Liver (tissue), 9 donors: ENCODE data around the gene GJC1. TPM values are rescaled to one million over a fixed set of nuclear protein-coding genes. Genes with fewer than 3 reads are reported as not detected.

Experiments used
- DNase-seq: peaks from one replicate; pipeline ENCODE4 v3.0.0-alpha.2; 2017; ENCODE audit warnings: low spot score
- H3K27ac ChIP-seq, 2 donors: one replicate each; pipeline ENCODE4 v1.7.0; 2013; ENCODE audit warnings: inconsistent platforms in 2 of 2, low read length in 2 of 2, control low read depth in 1 of 2, low read depth in 1 of 2, mild to moderate bottlenecking in 1 of 2
- H3K27me3 ChIP-seq, 4 donors: one replicate each; pipeline versions ENCODE4 v1.6.1 to v1.7.0; 2013; ENCODE audit warnings: low read length in 3 of 4, inconsistent platforms in 1 of 4, mild to moderate bottlenecking in 1 of 4, moderate library complexity in 1 of 4; ENCODE audit not compliant: control insufficient read depth in 4 of 4, insufficient read depth in 4 of 4
- H3K36me3 ChIP-seq, 4 donors: one replicate each; pipeline versions ENCODE4 v1.6.1 to v1.7.0; 2013; ENCODE audit warnings: low read length in 3 of 4, mild to moderate bottlenecking in 3 of 4, low read depth in 1 of 4, moderate library complexity in 1 of 4; ENCODE audit not compliant: control insufficient read depth in 4 of 4, insufficient read depth in 3 of 4
- H3K4me1 ChIP-seq, 4 donors: one replicate each; pipeline versions ENCODE4 v1.6.1 to v1.7.0; 2013; ENCODE audit warnings: low read length in 3 of 4, mild to moderate bottlenecking in 3 of 4, moderate library complexity in 1 of 4; ENCODE audit not compliant: control insufficient read depth in 4 of 4, insufficient read depth in 4 of 4
- H3K4me3 ChIP-seq, 3 donors: one replicate each; pipeline versions ENCODE4 v1.6.1 to v1.7.0; 2013; ENCODE audit warnings: low read length in 3 of 3, control low read depth in 1 of 3, low read depth in 1 of 3, mild to moderate bottlenecking in 1 of 3
- H3K9ac ChIP-seq, 2 donors: one replicate each; pipeline ENCODE4 v1.7.0; 2013; ENCODE audit warnings: low read length in 2 of 2, mild to moderate bottlenecking in 2 of 2, moderate library complexity in 2 of 2, control low read depth in 1 of 2, low read depth in 1 of 2
- H3K9me3 ChIP-seq, 4 donors: one replicate each; pipeline versions ENCODE4 v1.6.1 to v1.7.0; 2013; ENCODE audit warnings: low read length in 3 of 4; ENCODE audit not compliant: control insufficient read depth in 4 of 4
- ATF3 ChIP-seq: IDR thresholded peaks from 2 replicates; pipeline ENCODE4 v1.6.1; 2016; ENCODE audit warnings: antibody characterized with exemption
- CTCF ChIP-seq: fragments of 150-350 bp; IDR thresholded peaks from 2 replicates; pipeline ENCODE4 v1.5.1; 2017; ENCODE audit warnings: improper control_type of control experiment, low read depth, low read length; ENCODE audit not compliant: missing input control
- EGR1 ChIP-seq, 2 donors: IDR thresholded peaks; 2 replicates each; pipeline ENCODE4 v1.6.1; 2016 to 2018; ENCODE audit warnings: antibody characterized with exemption in 2 of 2, low read depth in 2 of 2
- FOXA1 ChIP-seq: IDR thresholded peaks from 2 replicates; pipeline ENCODE4 v1.6.1; 2016; ENCODE audit warnings: antibody characterized with exemption
- FOXA2 ChIP-seq: IDR thresholded peaks from 2 replicates; pipeline ENCODE4 v1.6.1; 2016; ENCODE audit warnings: antibody characterized with exemption
- GABPA ChIP-seq, 2 donors: IDR thresholded peaks in 1 of 2; conservative IDR thresholded peaks in 1 of 2; 2 replicates each; pipeline ENCODE4 v1.6.1; 2016; ENCODE audit warnings: antibody characterized with exemption in 2 of 2, mild to moderate bottlenecking in 1 of 2, moderate library complexity in 1 of 2
- HNF4G ChIP-seq: IDR thresholded peaks from 2 replicates; pipeline ENCODE4 v1.6.1; 2016; ENCODE audit warnings: antibody characterized with exemption
- JUND ChIP-seq, 2 donors: IDR thresholded peaks; 2 replicates each; pipeline ENCODE4 v1.6.1; 2016; ENCODE audit warnings: antibody characterized with exemption in 2 of 2
- MAX ChIP-seq: IDR thresholded peaks from 2 replicates; pipeline ENCODE4 v1.6.1; 2016; ENCODE audit warnings: antibody characterized with exemption
- NR2F2 ChIP-seq: IDR thresholded peaks from 2 replicates; pipeline ENCODE4 v1.6.1; 2016; ENCODE audit warnings: antibody characterized with exemption
- REST ChIP-seq: IDR thresholded peaks from 2 replicates; pipeline ENCODE4 v1.6.1; 2016; ENCODE audit warnings: antibody characterized with exemption, mild to moderate bottlenecking
- TAF1 ChIP-seq: conservative IDR thresholded peaks from 2 replicates; pipeline ENCODE4 v1.6.1; 2016; ENCODE audit warnings: antibody characterized with exemption, mild to moderate bottlenecking
- YY1 ChIP-seq: IDR thresholded peaks from 2 replicates; pipeline ENCODE4 v1.6.1; 2016; ENCODE audit warnings: antibody characterized with exemption, mild to moderate bottlenecking
- ZBTB33 ChIP-seq: IDR thresholded peaks from 2 replicates; pipeline ENCODE4 v1.6.1; 2016; ENCODE audit warnings: antibody characterized with exemption
- WGBS: extraction: QIAGEN DNeasy Blood & Tissue Kit; methylation state at CpG from one replicate; pipeline ENCODE4 v1.1.7; 2013; 5-methylcytosine and 5-hydroxymethylcytosine counted together
- polyA plus RNA-seq, 2 donors: library from polyadenylated mRNA; stranded (reverse) in 1 of 2; unstranded in 1 of 2; fragments of 200-250 nt in 1 of 2; fragments of >200 nt in 1 of 2; fragmentation: Nextera tagmentation in 1 of 2; extraction: Ambion mirVana in 1 of 2; gene quantifications; one replicate each; pipeline versions ENCODE4 v1.2.1 to v1.2.3, GENCODE V29; 2013 to 2015
- total RNA-seq, 2 donors: library from RNA; depleted of rRNA; stranded (reverse); fragments of >200 nt; gene quantifications; one replicate each; pipeline ENCODE4 v1.2.3, GENCODE V29; 2014
- donor health status: healthy.
- donor health status: healthy.
- donor health status: healthy.
- donor health status: healthy.
- donor health status: healthy.

Gene GJC1
- total and polyA plus RNA-seq, 4 donors, result 0.17 to 1.4 (median 0.77) TPM

GRCh38 chr17:44808156-44808555 lies 21.9 kb downstream of the GJC1 start:
- no peak for DNase-seq
- H3K36me3 ChIP-seq, result no peaks in the 10 kb centered on the region

More at GRCh38 chr17:44808156-44808555, 21.9 kb downstream of the GJC1 start:
- H3K9ac ChIP-seq, result no peak overlapping the region
- TF ChIP-seq GABPA (IDR thresholded peaks at IDR 0.05 in 1 of 2, conservative IDR thresholded peaks at IDR 0.05 in 1 of 2), result no peak
- no peak for TF ChIP-seq YY1
- TF ChIP-seq JUND (IDR thresholded peaks at IDR 0.05), result no peak
- no peak for TF ChIP-seq MAX
- no peak for TF ChIP-seq HNF4G
- TF ChIP-seq TAF1, result no peak
- TF ChIP-seq FOXA1, result no peak
- TF ChIP-seq ATF3, result no peak
- no peak for TF ChIP-seq NR2F2
- TF ChIP-seq CTCF, result no peak
- TF ChIP-seq ZBTB33, result no peak
- TF ChIP-seq EGR1 (IDR thresholded peaks at IDR 0.05; ENCODE audit: low read depth in 2 of 2), result no peak
- no peak for TF ChIP-seq FOXA2
- no peak for TF ChIP-seq REST
- H3K27ac ChIP-seq, result no peak overlapping the region
- H3K4me3 ChIP-seq, result no peak overlapping the region
- 93% methylated on average over 4 of the region's 4 CpGs for WGBS
- no peaks in the 10 kb centered on the region for H3K27me3 ChIP-seq
- H3K9me3 ChIP-seq, result no peaks in the 10 kb centered on the region
- no peaks in the 10 kb centered on the region for H3K4me1 ChIP-seq
